Osteoblast (primary cell): Measurements from ENCODE around the gene NCF2. TPM values are rescaled to one million over a fixed set of nuclear protein-coding genes. Genes with fewer than 3 reads are reported as not detected.

Source experiments
- DNase-seq: peaks from one replicate; pipeline ENCODE4 v3.0.0; 2011; ENCODE audit warnings: low spot score, mixed read lengths; ENCODE audit not compliant: insufficient read length; ENCODE audit errors: missing footprints
- H2AFZ ChIP-seq: 2 replicates; pipeline ENCODE4 v1.6.0; 2011; ENCODE audit warnings: mild to moderate bottlenecking, low read length
- H3K27ac ChIP-seq: 2 replicates; pipeline ENCODE4 v1.5.1; 2011; ENCODE audit warnings: mild to moderate bottlenecking, low read depth, low read length, moderate library complexity
- H3K27me3 ChIP-seq: 2 replicates; pipeline ENCODE4 v1.6.0; 2012; ENCODE audit warnings: mild to moderate bottlenecking, control low read depth, inconsistent platforms, low read length, moderate library complexity; ENCODE audit not compliant: insufficient read depth
- H3K36me3 ChIP-seq: 2 replicates; pipeline ENCODE4 v1.5.1; 2011; ENCODE audit warnings: mild to moderate bottlenecking, low read length, control low read depth, moderate library complexity; ENCODE audit not compliant: insufficient read depth
- H3K4me1 ChIP-seq: 2 replicates; pipeline ENCODE4 v1.5.1; 2011; ENCODE audit warnings: mild to moderate bottlenecking, low read length, control low read depth, moderate library complexity; ENCODE audit not compliant: insufficient read depth
- H3K4me2 ChIP-seq: 2 replicates; pipeline ENCODE4 v1.6.0; 2011; ENCODE audit warnings: mild to moderate bottlenecking, low read length; ENCODE audit not compliant: insufficient read depth
- H3K4me3 ChIP-seq: fragments of 200-600 bp; sonication (generic); 3 replicates; pipeline ENCODE4 v1.5.1; 2012; ENCODE audit warnings: mild to moderate bottlenecking, low read length, inconsistent platforms; ENCODE audit not compliant: insufficient read depth
- H3K79me2 ChIP-seq: 2 replicates; pipeline ENCODE4 v1.6.0; 2012; ENCODE audit warnings: mild to moderate bottlenecking, low read length, control low read depth, inconsistent platforms; ENCODE audit not compliant: insufficient read depth
- H3K9me3 ChIP-seq: 2 replicates; pipeline ENCODE4 v1.5.1; 2011; ENCODE audit warnings: low read depth, low read length, control low read depth
- H4K20me1 ChIP-seq: 2 replicates; pipeline ENCODE4 v1.6.0; 2012; ENCODE audit warnings: mild to moderate bottlenecking, low read length, control low read depth; ENCODE audit not compliant: insufficient read depth
- total RNA-seq: library from RNA; depleted of rRNA; stranded (reverse); fragments of >200 nt; gene quantifications from 2 replicates; pipeline ENCODE4 v1.2.3, GENCODE V29; 2012
- TF ChIP-seq, protein P1 (sequence below): IDR thresholded peaks from 2 replicates; pipeline ENCODE4 v1.5.1; 2011; ENCODE audit warnings: mild to moderate bottlenecking, low read depth, low read length, moderate library complexity; ENCODE audit errors: extremely low read depth

Gene NCF2
- total RNA-seq, 1 donor, result 2.2 TPM

- Histone ChIP-seq H3K9me3 (no peaks in the 10 kb centered on the region), H3K27ac (no peak overlapping the region), H2AFZ (no peak overlapping the region), H3K36me3 (no peaks in the 10 kb centered on the region), H3K27me3 (no peaks in the 10 kb centered on the region), H3K4me1 (no peaks in the 10 kb centered on the region), H3K4me2 (no peak overlapping the region), H4K20me1 (no peaks in the 10 kb centered on the region), H3K4me3 (no peak overlapping the region), H3K79me2 (no peaks in the 10 kb centered on the region)
- TF ChIP-seq, protein P1, sequence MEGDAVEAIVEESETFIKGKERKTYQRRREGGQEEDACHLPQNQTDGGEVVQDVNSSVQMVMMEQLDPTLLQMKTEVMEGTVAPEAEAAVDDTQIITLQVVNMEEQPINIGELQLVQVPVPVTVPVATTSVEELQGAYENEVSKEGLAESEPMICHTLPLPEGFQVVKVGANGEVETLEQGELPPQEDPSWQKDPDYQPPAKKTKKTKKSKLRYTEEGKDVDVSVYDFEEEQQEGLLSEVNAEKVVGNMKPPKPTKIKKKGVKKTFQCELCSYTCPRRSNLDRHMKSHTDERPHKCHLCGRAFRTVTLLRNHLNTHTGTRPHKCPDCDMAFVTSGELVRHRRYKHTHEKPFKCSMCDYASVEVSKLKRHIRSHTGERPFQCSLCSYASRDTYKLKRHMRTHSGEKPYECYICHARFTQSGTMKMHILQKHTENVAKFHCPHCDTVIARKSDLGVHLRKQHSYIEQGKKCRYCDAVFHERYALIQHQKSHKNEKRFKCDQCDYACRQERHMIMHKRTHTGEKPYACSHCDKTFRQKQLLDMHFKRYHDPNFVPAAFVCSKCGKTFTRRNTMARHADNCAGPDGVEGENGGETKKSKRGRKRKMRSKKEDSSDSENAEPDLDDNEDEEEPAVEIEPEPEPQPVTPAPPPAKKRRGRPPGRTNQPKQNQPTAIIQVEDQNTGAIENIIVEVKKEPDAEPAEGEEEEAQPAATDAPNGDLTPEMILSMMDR, result no peak
- no peak for DNase-seq
These were observed 31.2 kb downstream of the NCF2 start for GRCh38 chr1:183559061-183559460.

GRCh38 chr1:183554577-183554976 lies 35.7 kb downstream of the NCF2 start:
- H2AFZ ChIP-seq, result no peak overlapping the region
- no peak for DNase-seq
- no peaks in the 10 kb centered on the region for H3K79me2 ChIP-seq
- no peak overlapping the region for H3K27ac ChIP-seq
- TF ChIP-seq, protein P1, result no peak
- H3K4me2 ChIP-seq, result no peak overlapping the region
- H4K20me1 ChIP-seq, result no peaks in the 10 kb centered on the region
- H3K27me3 ChIP-seq, result no peaks in the 10 kb centered on the region
- H3K9me3 ChIP-seq, result no peaks in the 10 kb centered on the region
- H3K36me3 ChIP-seq, result peaks cover 38% of the 10 kb centered on the region
- no peaks in the 10 kb centered on the region for H3K4me1 ChIP-seq
- H3K4me3 ChIP-seq, result no peak overlapping the region

DNA sequence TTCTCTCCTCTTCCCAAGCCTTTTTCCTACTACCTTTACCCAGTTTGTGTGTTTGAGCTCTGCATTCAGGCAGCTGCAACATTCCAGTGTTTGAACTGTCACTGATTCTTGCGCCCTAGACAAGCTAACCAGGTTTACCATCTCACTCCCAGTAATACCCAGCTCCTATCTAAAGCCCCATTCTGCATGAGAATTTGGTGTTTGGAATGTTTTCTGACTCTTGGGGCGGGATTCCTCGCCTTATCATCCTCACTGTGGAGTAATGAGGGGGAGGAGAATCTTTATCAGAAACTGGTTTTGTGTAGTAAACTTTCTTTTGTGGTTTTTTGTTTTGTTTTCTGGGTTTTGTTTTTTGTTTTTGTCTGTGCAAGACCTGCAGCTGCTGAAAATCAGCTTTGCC lies 36.5 kb downstream of the NCF2 start:
- Histone ChIP-seq H3K27ac (no peak overlapping the region), H3K4me1 (no peaks in the 10 kb centered on the region), H3K9me3 (no peaks in the 10 kb centered on the region), H3K36me3 (peaks cover 43% of the 10 kb centered on the region), H3K4me3 (no peak overlapping the region), H3K79me2 (no peaks in the 10 kb centered on the region), H3K4me2 (no peak overlapping the region), H2AFZ (no peak overlapping the region), H3K27me3 (no peaks in the 10 kb centered on the region), H4K20me1 (no peaks in the 10 kb centered on the region)
- DNase-seq, result no peak
- TF ChIP-seq, protein P1, result no peak

GRCh38 chr1:183553331-183553730 lies 36.9 kb downstream of the NCF2 start:
- TF ChIP-seq, protein P1, result no peak

More at GRCh38 chr1:183553331-183553730, 36.9 kb downstream of the NCF2 start:
- no peaks in the 10 kb centered on the region for H3K4me1 ChIP-seq
- no peak overlapping the region for H3K4me2 ChIP-seq
- H2AFZ ChIP-seq, result no peak overlapping the region
- H3K79me2 ChIP-seq, result no peaks in the 10 kb centered on the region
- no peak for DNase-seq
- H3K36me3 ChIP-seq, result peaks cover 44% of the 10 kb centered on the region
- no peak overlapping the region for H3K27ac ChIP-seq
- no peaks in the 10 kb centered on the region for H4K20me1 ChIP-seq
- no peaks in the 10 kb centered on the region for H3K27me3 ChIP-seq
- H3K4me3 ChIP-seq, result no peak overlapping the region
- no peaks in the 10 kb centered on the region for H3K9me3 ChIP-seq
